ENCODE data around the gene CLPSL1.

DNA sequence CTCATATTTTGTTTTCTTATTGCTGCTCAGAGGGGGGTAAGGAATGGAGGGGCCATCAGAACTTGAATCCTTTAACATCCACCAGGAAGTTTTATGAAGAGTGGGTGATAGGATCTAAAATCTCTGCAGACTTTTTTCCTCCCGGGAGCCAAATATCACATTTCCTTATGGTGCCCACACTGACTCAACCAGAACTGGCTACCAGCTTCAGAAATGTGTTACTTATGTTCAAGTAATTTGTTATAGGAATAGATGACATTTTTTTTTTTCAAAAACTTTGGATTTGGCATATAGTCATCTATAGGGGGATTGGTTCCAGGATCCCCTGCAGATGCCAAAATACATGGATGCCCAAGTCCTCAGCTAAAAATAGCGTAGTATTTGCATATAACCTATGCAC, 42.8 kb downstream of the CLPSL1 start:
- TF ChIP-seq ZZZ3 (CRISPR knock-in tag; IDR thresholded peaks at IDR 0.05; ENCODE audit: borderline replicate concordance) (no peak), NFE2L1 (CRISPR knock-in tag; IDR thresholded peaks at IDR 0.05; ENCODE audit: borderline replicate concordance) (no peak), POLR2A (IDR thresholded peaks at IDR 0.05; ENCODE audit: insufficient read depth in 1 of 2, low read depth in 2 of 2, low read length in 2 of 2) (no peak), CREB1 (IDR thresholded peaks at IDR 0.05) (no peak), CREB1 (CRISPR knock-in tag; IDR thresholded peaks at IDR 0.05) (no peak), MED8 (CRISPR knock-in tag; IDR thresholded peaks at IDR 0.05; ENCODE audit: insufficient replicate concordance) (no peak), CHD2 (IDR thresholded peaks at IDR 0.05; ENCODE audit: low read depth, low read length) (no peak), HNF4A (CRISPR knock-in tag; IDR thresholded peaks at IDR 0.05) (no peak), MYNN (CRISPR knock-in tag; IDR thresholded peaks at IDR 0.05; ENCODE audit: low read depth) (no peak), ZFP36 (IDR thresholded peaks at IDR 0.05; ENCODE audit: borderline replicate concordance, low read depth, low read length, partially characterized antibody) (no peak), ZNF556 (CRISPR knock-in tag; IDR thresholded peaks at IDR 0.05; ENCODE audit: borderline replicate concordance) (no peak)
- TF ChIP-seq, protein P1, sequence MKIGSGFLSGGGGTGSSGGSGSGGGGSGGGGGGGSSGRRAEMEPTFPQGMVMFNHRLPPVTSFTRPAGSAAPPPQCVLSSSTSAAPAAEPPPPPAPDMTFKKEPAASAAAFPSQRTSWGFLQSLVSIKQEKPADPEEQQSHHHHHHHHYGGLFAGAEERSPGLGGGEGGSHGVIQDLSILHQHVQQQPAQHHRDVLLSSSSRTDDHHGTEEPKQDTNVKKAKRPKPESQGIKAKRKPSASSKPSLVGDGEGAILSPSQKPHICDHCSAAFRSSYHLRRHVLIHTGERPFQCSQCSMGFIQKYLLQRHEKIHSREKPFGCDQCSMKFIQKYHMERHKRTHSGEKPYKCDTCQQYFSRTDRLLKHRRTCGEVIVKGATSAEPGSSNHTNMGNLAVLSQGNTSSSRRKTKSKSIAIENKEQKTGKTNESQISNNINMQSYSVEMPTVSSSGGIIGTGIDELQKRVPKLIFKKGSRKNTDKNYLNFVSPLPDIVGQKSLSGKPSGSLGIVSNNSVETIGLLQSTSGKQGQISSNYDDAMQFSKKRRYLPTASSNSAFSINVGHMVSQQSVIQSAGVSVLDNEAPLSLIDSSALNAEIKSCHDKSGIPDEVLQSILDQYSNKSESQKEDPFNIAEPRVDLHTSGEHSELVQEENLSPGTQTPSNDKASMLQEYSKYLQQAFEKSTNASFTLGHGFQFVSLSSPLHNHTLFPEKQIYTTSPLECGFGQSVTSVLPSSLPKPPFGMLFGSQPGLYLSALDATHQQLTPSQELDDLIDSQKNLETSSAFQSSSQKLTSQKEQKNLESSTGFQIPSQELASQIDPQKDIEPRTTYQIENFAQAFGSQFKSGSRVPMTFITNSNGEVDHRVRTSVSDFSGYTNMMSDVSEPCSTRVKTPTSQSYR (CRISPR knock-in tag; IDR thresholded peaks at IDR 0.05; ENCODE audit: borderline replicate concordance): no peak
